Activated B cell treated with CpG ODN at 0.5 μM for 24 hours (primary cell): ENCODE data around the gene SPRYD3. TPM values are rescaled to one million over a fixed set of nuclear protein-coding genes. Genes with fewer than 3 reads are reported as not detected.
"Not testable (repeated sequence)": the region's sequence is repeated elsewhere in the genome, so short reads cannot be mapped to it uniquely, and the experiment has no call there.

Source experiments
- ATAC-seq: fragments of 200-7000 bp; cut with Tn5 transposase; one replicate; pipeline ENCODE4 v1.10.0; 2021; ENCODE audit warnings: low read depth, mild to moderate bottlenecking, moderate library complexity
- CTCF ChIA-PET: fragments of 350-600 bp; sonication (Branson Sonifier 250); formaldehyde crosslinking; loops from one replicate; lab custom pipeline; 2021; ENCODE audit warnings: antibody characterized with exemption; lab: Charles Lee
- POLR2A ChIA-PET: fragments of 350-600 bp; sonication (Branson Sonifier 250); formaldehyde crosslinking; loops from one replicate; lab custom pipeline; 2021; ENCODE audit warnings: antibody characterized with exemption; lab: Charles Lee
- DNase-seq: peaks from one replicate; pipeline ENCODE4 v3.0.0; 2022
- H3K27ac Mint-ChIP-seq: one replicate; pipeline ENCODE4 v1.8.0; 2020; ENCODE audit warnings: mixed read lengths
- H3K27me3 Mint-ChIP-seq: one replicate; pipeline ENCODE4 v1.8.0; 2021; ENCODE audit warnings: mixed read lengths
- H3K36me3 Mint-ChIP-seq: one replicate; pipeline ENCODE4 v1.8.0; 2021; ENCODE audit warnings: low read depth, mixed read lengths
- H3K4me1 Mint-ChIP-seq: one replicate; pipeline ENCODE4 v1.8.0; 2021; ENCODE audit warnings: mixed read lengths
- H3K4me3 Mint-ChIP-seq: one replicate; pipeline ENCODE4 v1.8.0; 2020; ENCODE audit warnings: mild to moderate bottlenecking, mixed read lengths
- H3K9me3 Mint-ChIP-seq: one replicate; pipeline ENCODE4 v1.8.0; 2020; ENCODE audit warnings: mixed read lengths
- intact Hi-C: fragments of 100-400 bp; cut with micrococcal nuclease; formaldehyde crosslinking; loops from one replicate; pipeline ENCODE4 v1.15.1; 2024
- total RNA-seq: library from RNA; stranded (reverse); gene quantifications from 2 replicates; pipeline ENCODE4 v1.2.3, GENCODE V29; 2022
- TF ChIP-seq, protein P1 (sequence below): fragments of 200-600 bp; IDR thresholded peaks from one replicate; pipeline ENCODE4 v1.8.0; 2022; ENCODE audit warnings: antibody characterized with exemption, mild to moderate bottlenecking

SPRYD3 gene
- total RNA-seq, 1 donor from 2014 or later, result 33.9 TPM

- H3K27me3 Mint-ChIP-seq, result peaks cover 15% of the 10 kb centered on the region
- peaks cover 21% of the 10 kb centered on the region for H3K4me1 Mint-ChIP-seq
- TF ChIP-seq, protein P1, sequence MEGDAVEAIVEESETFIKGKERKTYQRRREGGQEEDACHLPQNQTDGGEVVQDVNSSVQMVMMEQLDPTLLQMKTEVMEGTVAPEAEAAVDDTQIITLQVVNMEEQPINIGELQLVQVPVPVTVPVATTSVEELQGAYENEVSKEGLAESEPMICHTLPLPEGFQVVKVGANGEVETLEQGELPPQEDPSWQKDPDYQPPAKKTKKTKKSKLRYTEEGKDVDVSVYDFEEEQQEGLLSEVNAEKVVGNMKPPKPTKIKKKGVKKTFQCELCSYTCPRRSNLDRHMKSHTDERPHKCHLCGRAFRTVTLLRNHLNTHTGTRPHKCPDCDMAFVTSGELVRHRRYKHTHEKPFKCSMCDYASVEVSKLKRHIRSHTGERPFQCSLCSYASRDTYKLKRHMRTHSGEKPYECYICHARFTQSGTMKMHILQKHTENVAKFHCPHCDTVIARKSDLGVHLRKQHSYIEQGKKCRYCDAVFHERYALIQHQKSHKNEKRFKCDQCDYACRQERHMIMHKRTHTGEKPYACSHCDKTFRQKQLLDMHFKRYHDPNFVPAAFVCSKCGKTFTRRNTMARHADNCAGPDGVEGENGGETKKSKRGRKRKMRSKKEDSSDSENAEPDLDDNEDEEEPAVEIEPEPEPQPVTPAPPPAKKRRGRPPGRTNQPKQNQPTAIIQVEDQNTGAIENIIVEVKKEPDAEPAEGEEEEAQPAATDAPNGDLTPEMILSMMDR, result no peak
- CTCF ChIA-PET, result no interaction called here
- H3K27ac Mint-ChIP-seq, result no peak overlapping the region
- no peaks in the 10 kb centered on the region for H3K36me3 Mint-ChIP-seq
- DNase-seq (no peak), ATAC-seq (no peak)
- peak overlapping the region; percentile 13 for H3K4me3 Mint-ChIP-seq
- POLR2A ChIA-PET, result no interaction called here
- no peaks in the 10 kb centered on the region for H3K9me3 Mint-ChIP-seq
- intact Hi-C loops, result loop anchor here (5.0 kb wide), 1 partner anchor 44 kb away; the partner anchor contains the start of gene TNS2
Measured at GRCh38 chr12:53096089-53096741, 17.0 kb upstream of the SPRYD3 start.

DNA sequence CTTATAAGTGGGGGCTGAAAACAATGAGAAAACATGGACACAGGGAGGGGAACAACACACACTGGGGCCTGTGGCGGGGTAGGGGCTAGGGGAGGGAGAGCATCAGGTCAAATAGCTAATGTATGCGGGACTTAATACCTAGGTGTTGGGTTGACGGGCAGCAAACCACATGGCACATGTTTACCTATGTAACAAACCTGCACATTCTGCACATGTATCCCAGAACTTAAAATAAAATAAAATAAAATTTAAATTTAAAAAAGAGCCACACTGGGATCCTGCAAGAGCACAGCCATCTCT lies 16.4 kb upstream of the SPRYD3 start:
- intact Hi-C loops, result loop anchor here (5.0 kb wide), 1 partner anchor 43 kb away; the partner anchor contains the start of gene TNS2
- POLR2A ChIA-PET, result interaction anchor here (1.1 kb wide), 1 partner anchor 30 kb away, joined by 3 read pairs; no protein-coding TSS in a partner anchor
- H3K4me3 Mint-ChIP-seq, CTCF ChIA-PET, ATAC-seq, H3K36me3 Mint-ChIP-seq, H3K9me3 Mint-ChIP-seq, DNase-seq, H3K27ac Mint-ChIP-seq: not testable (repeated sequence)
- Mint-ChIP-seq H3K4me1 (peaks cover 21% of the 10 kb centered on the region), H3K27me3 (peaks cover 20% of the 10 kb centered on the region)

GRCh38 chr12:53094796-53095595 lies 15.8 kb upstream of the SPRYD3 start:
- H3K36me3 Mint-ChIP-seq, DNase-seq, ATAC-seq, H3K27ac Mint-ChIP-seq, H3K4me3 Mint-ChIP-seq, CTCF ChIA-PET, H3K9me3 Mint-ChIP-seq: not testable (repeated sequence)
- POLR2A ChIA-PET, result interaction anchor here (1.1 kb wide), 1 partner anchor 29 kb away, joined by 3 read pairs; no protein-coding TSS in a partner anchor
- Mint-ChIP-seq H3K4me1 (peaks cover 21% of the 10 kb centered on the region), H3K27me3 (peaks cover 24% of the 10 kb centered on the region)
- intact Hi-C loops, result loop anchor here (5.0 kb wide), 1 partner anchor 43 kb away; the partner anchor contains the start of gene TNS2

DNA sequence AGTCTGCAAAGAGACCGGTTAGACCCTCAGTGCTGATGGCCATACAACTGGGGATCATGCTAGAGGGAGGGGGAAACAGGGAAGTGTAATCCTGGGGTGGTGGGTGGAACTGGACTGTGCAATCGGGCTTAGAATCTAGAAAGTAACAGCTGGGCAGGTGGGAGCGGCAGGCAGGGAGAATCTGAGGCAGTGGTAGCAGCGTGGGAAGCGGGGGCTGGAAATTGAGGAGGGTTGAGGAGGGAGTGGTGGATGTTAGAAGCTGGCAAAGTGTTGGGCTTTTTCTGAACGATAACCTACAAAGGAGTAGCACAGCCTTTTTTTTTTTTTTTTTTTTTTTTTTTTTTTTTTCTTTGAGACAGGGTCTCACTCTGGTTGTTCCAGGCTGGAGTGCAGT lies 15.2 kb upstream of the SPRYD3 start:
- ATAC-seq (no peak), DNase-seq (no peak)
- Mint-ChIP-seq H3K9me3 (no peaks in the 10 kb centered on the region), H3K27me3 (peaks cover 25% of the 10 kb centered on the region), H3K27ac (no peak overlapping the region), H3K4me1 (peaks cover 20% of the 10 kb centered on the region), H3K36me3 (no peaks in the 10 kb centered on the region), H3K4me3 (no peak overlapping the region)
- CTCF ChIA-PET, result interaction anchor here (1.2 kb wide), 1 partner anchor 8 kb away, joined by 4 read pairs; the partner anchor contains the start of gene SOAT2
- POLR2A ChIA-PET, result interaction anchor here (1.1 kb wide), 1 partner anchor 29 kb away, joined by 3 read pairs; no protein-coding TSS in a partner anchor
- intact Hi-C loops, result no loop called here
- TF ChIP-seq, protein P1, result no peak

- no peak for ATAC-seq
- H3K9me3 Mint-ChIP-seq, result no peaks in the 10 kb centered on the region
- no peak overlapping the region for H3K27ac Mint-ChIP-seq
- ChIA-PET CTCF (interaction anchor here (1.2 kb wide), 1 partner anchor 9 kb away, joined by 4 read pairs; the partner anchor contains the start of gene SOAT2), POLR2A (no interaction called here)
- no peak for DNase-seq
- H3K27me3 Mint-ChIP-seq, result peaks cover 25% of the 10 kb centered on the region
- peaks cover 16% of the 10 kb centered on the region for H3K4me1 Mint-ChIP-seq
- H3K36me3 Mint-ChIP-seq, result no peaks in the 10 kb centered on the region
- TF ChIP-seq, protein P1, result no peak
- H3K4me3 Mint-ChIP-seq, result no peak overlapping the region
- intact Hi-C loops, result no loop called here
Measured at GRCh38 chr12:53093777-53094393, 14.7 kb upstream of the SPRYD3 start.
